Smooth muscle cell of the brain vasculature (primary cell): ENCODE results near the gene PROK2.

Experiments used
- DNase-seq: peaks from one replicate; pipeline ENCODE4 v3.0.0-alpha.2; 2012; ENCODE audit warnings: low read depth, low spot score

Gene PROK2

GRCh38 chr3:71786551-71786950 lies 1.6 kb upstream of the PROK2 start:
- DNase-seq: no peak

GRCh38 chr3:71786217-71786549 lies 1.2 kb upstream of the PROK2 start:
- DNase-seq: no peak

- no peak for DNase-seq
These were observed 726 bp upstream of the PROK2 start for GRCh38 chr3:71785532-71786216.

GRCh38 chr3:71784201-71784913 lies 591 bp downstream of the PROK2 start:
- no peak for DNase-seq

- DNase-seq: no peak
These were observed 1.8 kb downstream of the PROK2 start for GRCh38 chr3:71783152-71783551.

GRCh38 chr3:71780430-71780829 lies 4.5 kb downstream of the PROK2 start:
- no peak for DNase-seq

GRCh38 chr3:71779674-71780377 lies 5.1 kb downstream of the PROK2 start:
- DNase-seq: no peak

GRCh38 chr3:71778353-71778752 lies 6.6 kb downstream of the PROK2 start:
- DNase-seq: no peak

- no peak for DNase-seq
These were observed 8.4 kb downstream of the PROK2 start for GRCh38 chr3:71776538-71776937.

- DNase-seq: no peak
These were observed 13.1 kb downstream of the PROK2 start for GRCh38 chr3:71771884-71772283.

GRCh38 chr3:71771126-71771525 lies 13.8 kb downstream of the PROK2 start:
- DNase-seq: no peak

GRCh38 chr3:71763426-71763825 lies 21.5 kb downstream of the PROK2 start:
- DNase-seq: no peak

GRCh38 chr3:71760140-71760539 lies 24.8 kb downstream of the PROK2 start:
- DNase-seq: no peak

GRCh38 chr3:71759401-71759800 lies 25.5 kb downstream of the PROK2 start:
- DNase-seq: no peak

- no peak for DNase-seq
These were observed 26.9 kb downstream of the PROK2 start for GRCh38 chr3:71758091-71758490.

- DNase-seq: no peak
These were observed 30.2 kb downstream of the PROK2 start for GRCh38 chr3:71754610-71755253.

- DNase-seq: no peak
These were observed 31.0 kb downstream of the PROK2 start, which contains the start of gene GPR27 for GRCh38 chr3:71753701-71754609. Gene GPR27, plus strand, starts transcription at chr3:71753855. Its CDS starts 195 bp downstream, at chr3:71754050.

- DNase-seq: no peak
These were observed 31.9 kb downstream of the PROK2 start for GRCh38 chr3:71752831-71753700.

- no peak for DNase-seq
These were observed 33.3 kb downstream of the PROK2 start for GRCh38 chr3:71751602-71752001.

GRCh38 chr3:71744738-71745137 lies 40.2 kb downstream of the PROK2 start:
- DNase-seq: no peak
